ENCODE data around the gene CPOX.

The CPOX gene

DNA sequence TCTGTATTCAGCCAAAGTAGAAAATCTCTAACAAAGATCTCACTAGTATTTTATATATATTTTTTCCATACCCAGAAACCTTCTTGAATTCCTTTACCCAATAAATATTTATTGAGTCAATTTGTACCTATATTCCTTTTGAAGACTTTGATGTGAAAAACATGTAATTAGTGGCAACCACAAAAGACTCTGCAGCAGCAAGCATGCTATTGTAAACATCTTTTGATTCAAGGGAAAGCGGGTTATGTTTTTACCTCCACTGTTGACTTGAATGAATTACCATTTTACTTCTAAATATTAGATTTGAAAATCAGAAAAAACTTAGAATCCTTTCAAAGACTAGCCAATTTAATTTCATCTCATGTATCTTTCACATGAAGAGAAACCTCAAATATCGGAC, 59.2 kb downstream of the CPOX start:
- DNase-seq, result no peak

DNA sequence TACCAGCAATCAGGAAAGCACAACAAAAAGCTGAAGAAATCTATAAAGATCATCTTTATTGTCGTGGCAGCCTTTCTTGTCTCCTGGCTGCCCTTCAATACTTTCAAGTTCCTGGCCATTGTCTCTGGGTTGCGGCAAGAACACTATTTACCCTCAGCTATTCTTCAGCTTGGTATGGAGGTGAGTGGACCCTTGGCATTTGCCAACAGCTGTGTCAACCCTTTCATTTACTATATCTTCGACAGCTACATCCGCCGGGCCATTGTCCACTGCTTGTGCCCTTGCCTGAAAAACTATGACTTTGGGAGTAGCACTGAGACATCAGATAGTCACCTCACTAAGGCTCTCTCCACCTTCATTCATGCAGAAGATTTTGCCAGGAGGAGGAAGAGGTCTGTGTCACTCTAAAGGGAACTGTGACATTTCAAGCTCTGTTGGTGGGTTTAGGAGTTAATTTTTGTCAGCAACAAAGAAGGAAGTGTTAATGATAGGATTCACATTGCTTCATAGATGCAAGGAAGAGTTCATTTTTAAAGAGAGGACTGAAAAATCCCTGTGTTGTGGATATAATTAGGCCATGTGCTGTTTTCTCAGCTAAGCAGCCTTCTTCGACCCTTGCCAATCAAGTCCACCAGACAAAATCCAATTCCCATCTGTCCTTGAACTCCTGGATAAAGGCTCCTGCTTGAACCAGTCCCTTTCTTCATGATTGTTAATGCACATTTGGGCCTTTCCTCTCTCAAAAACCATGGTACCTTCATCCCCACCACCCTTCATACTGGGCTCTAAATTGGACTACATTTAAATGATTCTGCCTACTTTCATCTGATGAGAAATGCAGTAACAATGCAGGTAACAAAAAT, 60.5 kb downstream of the CPOX start:
- DNase-seq, result no peak

DNA sequence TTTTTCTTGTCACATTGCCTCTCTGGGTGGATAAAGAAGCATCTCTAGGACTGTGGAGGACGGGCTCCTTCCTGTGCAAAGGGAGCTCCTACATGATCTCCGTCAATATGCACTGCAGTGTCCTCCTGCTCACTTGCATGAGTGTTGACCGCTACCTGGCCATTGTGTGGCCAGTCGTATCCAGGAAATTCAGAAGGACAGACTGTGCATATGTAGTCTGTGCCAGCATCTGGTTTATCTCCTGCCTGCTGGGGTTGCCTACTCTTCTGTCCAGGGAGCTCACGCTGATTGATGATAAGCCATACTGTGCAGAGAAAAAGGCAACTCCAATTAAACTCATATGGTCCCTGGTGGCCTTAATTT, 61.2 kb downstream of the CPOX start:
- no peak for DNase-seq

DNA sequence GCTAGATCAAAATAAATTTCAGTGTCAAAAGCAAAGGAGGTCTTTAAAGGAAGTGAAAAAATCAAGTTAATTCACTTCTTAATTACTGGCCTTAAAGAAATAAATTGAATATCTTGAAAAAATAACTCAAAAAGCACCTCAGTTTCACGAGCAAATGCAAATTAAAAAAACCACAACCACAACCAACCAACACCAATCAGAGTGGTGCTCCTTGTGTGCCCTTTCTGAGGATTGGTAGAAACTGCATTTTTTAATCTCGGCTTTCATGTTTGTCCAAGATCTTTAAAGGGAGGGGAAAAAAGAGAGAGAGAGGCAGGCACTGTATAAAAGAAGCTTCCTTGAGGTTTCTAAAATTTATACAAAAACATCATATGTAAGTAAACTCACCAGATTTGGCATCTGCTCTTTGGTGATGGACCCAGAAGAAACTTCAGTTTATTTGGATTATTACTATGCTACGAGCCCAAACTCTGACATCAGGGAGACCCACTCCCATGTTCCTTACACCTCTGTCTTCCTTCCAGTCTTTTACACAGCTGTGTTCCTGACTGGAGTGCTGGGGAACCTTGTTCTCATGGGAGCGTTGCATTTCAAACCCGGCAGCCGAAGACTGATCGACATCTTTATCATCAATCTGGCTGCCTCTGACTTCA, 61.7 kb downstream of the CPOX start, which contains the start of gene GPR15:
GPR15 (plus strand) TSS at position 357 of the 653 bp plus-strand sequence; CDS start at position 413, 56 bp downstream.
- DNase-seq, result peak in 1 of 2 donors; percentile 40

DNA sequence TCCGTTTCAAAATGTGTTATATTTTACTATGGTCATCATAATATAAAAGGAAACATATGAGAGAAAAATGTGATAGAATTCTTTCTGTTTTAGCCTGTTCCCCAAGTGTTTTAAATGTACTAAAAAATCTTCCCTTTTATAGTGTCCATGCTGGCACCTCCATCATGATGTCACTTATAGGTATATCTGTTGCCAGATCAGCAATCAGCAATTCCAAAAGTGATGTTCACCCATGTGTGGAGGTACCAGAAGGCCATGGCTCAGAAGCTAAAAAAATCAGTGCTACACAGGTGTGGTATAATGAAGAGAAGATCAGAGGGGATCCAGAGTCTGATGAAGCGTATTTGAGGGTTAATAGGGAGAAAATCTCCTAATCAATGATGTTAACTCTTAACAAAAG, 62.7 kb downstream of the CPOX start:
- no peak for DNase-seq

DNA sequence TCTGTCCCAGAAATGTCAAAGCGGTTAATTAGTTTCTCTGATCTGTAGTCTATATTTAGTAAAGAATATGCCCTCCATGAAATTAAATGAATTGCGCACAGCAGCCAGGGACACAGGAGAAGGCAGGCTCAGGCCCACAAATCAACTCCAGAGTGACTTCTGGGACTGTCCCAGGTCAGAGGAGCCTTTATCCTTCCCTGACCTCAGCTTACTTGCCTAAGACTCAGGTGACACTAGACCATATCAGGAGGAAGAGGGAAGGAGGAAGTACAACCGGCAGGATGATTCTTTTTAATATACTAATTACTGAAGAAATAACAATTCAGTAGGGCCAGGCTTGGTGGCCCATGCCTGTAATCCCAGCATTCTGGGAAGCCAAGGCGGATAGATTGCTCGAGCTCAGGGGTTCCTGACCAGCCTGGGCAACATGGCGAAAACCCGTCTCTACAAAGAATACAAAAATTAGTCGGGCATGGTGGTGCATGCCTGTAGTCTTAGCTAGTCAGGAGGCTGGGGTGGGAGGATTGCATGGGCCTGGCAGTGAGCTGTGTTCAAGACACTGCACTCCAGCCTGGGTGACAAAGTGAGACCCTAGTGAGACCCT, 63.5 kb downstream of the CPOX start:
- DNase-seq, result no peak

All from CD4-positive, alpha-beta T cell treated with Interleukin-4 for 1 hour (primary cell).